ENCODE results near the gene TYRO3. TPM values are rescaled to one million over a fixed set of nuclear protein-coding genes. Genes with fewer than 3 reads are reported as not detected.
A peak's percentile ranks its signal among the peaks of the same experiment; 100 is the strongest.

Gene TYRO3
- total and polyA plus RNA-seq, 2 of the 13 experiments (the other 11 are each of a cell fraction or from before 2014, with no cell fraction given): 24.0 to 43.6 TPM

- TF ChIP-seq FOXP4 (CRISPR knock-in tag; IDR thresholded peaks at IDR 0.05) (peak; percentile 72), BORCS8-MEF2B (CRISPR knock-in tag; IDR thresholded peaks at IDR 0.05) (0 out of 2 replicates have a peak, but pooled peaks have one; percentile 19), LCORL (IDR thresholded peaks at IDR 0.05) (no peak), LCORL (CRISPR knock-in tag; IDR thresholded peaks at IDR 0.05) (0 out of 2 replicates have a peak, but pooled peaks have one; percentile 27), SAP130 (CRISPR knock-in tag; IDR thresholded peaks at IDR 0.05; ENCODE audit: low read depth) (peak; percentile 43; the same call in 1 of the 2 replicates), ZNF580 (CRISPR knock-in tag; IDR thresholded peaks at IDR 0.05; ENCODE audit: borderline replicate concordance, low read depth) (peak; percentile 48; the same call in 1 of the 2 replicates), KLF16 (CRISPR knock-in tag; IDR thresholded peaks at IDR 0.05) (peak in 1 of 2 experiments; percentile 76; a peak in 2 of 4 replicates), KDM2A (CRISPR knock-in tag; IDR thresholded peaks at IDR 0.05; ENCODE audit: borderline replicate concordance, low read depth) (peak; percentile 40; the same call in 1 of the 2 replicates), SALL1 (CRISPR knock-in tag; IDR thresholded peaks at IDR 0.05) (peak; percentile 39; the same call in 1 of the 2 replicates), CBFB (CRISPR knock-in tag; IDR thresholded peaks at IDR 0.05) (no peak), SOX5 (CRISPR knock-in tag; IDR thresholded peaks at IDR 0.05; ENCODE audit: borderline replicate concordance) (0 out of 2 replicates have a peak, but pooled peaks have one; percentile 25), ZNF546 (CRISPR knock-in tag; conservative IDR thresholded peaks at IDR 0.05) (no peak), ERF (CRISPR knock-in tag; IDR thresholded peaks at IDR 0.05) (0 out of 2 replicates have a peak, but pooled peaks have one; percentile 36), SOX6 (IDR thresholded peaks at IDR 0.05) (no peak), SOX6 (CRISPR knock-in tag; IDR thresholded peaks at IDR 0.05) (0 out of 2 replicates have a peak, but pooled peaks have one; percentile 11), ZNF816 (CRISPR knock-in tag; IDR thresholded peaks at IDR 0.05; ENCODE audit: borderline replicate concordance) (no peak), GATAD2A (CRISPR knock-in tag; IDR thresholded peaks at IDR 0.05) (peak; percentile 21; the same call in 1 of the 2 replicates), ZNF205 (CRISPR knock-in tag; IDR thresholded peaks at IDR 0.05) (0 out of 2 replicates have a peak, but pooled peaks have one; percentile 22), ZNF331 (CRISPR knock-in tag; IDR thresholded peaks at IDR 0.05) (0 out of 2 replicates have a peak, but pooled peaks have one; percentile 19), HIVEP1 (CRISPR knock-in tag; IDR thresholded peaks at IDR 0.05) (no peak; the same call in 1 of the 2 replicates), CREB1 (IDR thresholded peaks at IDR 0.05) (peak; percentile 5; the same call in 1 of the 2 replicates), CREB1 (CRISPR knock-in tag; IDR thresholded peaks at IDR 0.05) (no peak), U2AF1 (optimal IDR thresholded peaks at IDR 0.05; ENCODE audit: low read depth, low read length) (no peak), SMC3 (IDR thresholded peaks at IDR 0.05; ENCODE audit: low read length) (peak; percentile 69)
- TF ChIP-seq, protein P1, sequence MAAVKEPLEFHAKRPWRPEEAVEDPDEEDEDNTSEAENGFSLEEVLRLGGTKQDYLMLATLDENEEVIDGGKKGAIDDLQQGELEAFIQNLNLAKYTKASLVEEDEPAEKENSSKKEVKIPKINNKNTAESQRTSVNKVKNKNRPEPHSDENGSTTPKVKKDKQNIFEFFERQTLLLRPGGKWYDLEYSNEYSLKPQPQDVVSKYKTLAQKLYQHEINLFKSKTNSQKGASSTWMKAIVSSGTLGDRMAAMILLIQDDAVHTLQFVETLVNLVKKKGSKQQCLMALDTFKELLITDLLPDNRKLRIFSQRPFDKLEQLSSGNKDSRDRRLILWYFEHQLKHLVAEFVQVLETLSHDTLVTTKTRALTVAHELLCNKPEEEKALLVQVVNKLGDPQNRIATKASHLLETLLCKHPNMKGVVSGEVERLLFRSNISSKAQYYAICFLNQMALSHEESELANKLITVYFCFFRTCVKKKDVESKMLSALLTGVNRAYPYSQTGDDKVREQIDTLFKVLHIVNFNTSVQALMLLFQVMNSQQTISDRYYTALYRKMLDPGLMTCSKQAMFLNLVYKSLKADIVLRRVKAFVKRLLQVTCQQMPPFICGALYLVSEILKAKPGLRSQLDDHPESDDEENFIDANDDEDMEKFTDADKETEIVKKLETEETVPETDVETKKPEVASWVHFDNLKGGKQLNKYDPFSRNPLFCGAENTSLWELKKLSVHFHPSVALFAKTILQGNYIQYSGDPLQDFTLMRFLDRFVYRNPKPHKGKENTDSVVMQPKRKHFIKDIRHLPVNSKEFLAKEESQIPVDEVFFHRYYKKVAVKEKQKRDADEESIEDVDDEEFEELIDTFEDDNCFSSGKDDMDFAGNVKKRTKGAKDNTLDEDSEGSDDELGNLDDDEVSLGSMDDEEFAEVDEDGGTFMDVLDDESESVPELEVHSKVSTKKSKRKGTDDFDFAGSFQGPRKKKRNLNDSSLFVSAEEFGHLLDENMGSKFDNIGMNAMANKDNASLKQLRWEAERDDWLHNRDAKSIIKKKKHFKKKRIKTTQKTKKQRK (IDR thresholded peaks at IDR 0.05; ENCODE audit: low read length): no peak
- TF ChIP-seq, protein P2, sequence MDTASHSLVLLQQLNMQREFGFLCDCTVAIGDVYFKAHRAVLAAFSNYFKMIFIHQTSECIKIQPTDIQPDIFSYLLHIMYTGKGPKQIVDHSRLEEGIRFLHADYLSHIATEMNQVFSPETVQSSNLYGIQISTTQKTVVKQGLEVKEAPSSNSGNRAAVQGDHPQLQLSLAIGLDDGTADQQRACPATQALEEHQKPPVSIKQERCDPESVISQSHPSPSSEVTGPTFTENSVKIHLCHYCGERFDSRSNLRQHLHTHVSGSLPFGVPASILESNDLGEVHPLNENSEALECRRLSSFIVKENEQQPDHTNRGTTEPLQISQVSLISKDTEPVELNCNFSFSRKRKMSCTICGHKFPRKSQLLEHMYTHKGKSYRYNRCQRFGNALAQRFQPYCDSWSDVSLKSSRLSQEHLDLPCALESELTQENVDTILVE (CRISPR knock-in tag; IDR thresholded peaks at IDR 0.05): 0 out of 2 replicates have a peak, but pooled peaks have one; percentile 18
These were observed 1.2 kb upstream of the TYRO3 start (continued) for GRCh38 chr15:41557673-41558399.

Measured in HepG2 (cell line).